HepG2 (cell line): ENCODE results near the gene RNF11. TPM values are rescaled to one million over a fixed set of nuclear protein-coding genes. Genes with fewer than 3 reads are reported as not detected.
A peak's percentile ranks its signal among the peaks of the same experiment; 100 is the strongest.

Experiments
- ATAC-seq: fragments of 200-7000 bp; cut with Tn5 transposase; 3 replicates; pipeline ENCODE4 v1.9.1; 2020; ENCODE audit warnings: mild to moderate bottlenecking, moderate library complexity
- BruUV-seq: library from RNA; stranded (reverse); fragments of 400-500 nt; replicated peaks from 2 replicates; lab custom pipeline; 2021; lab: Mats Ljungman, UMichigan
- CTCF ChIA-PET: fragments of 300-600 bp; formaldehyde crosslinking; extraction: SDS; loops from one replicate; lab custom pipeline; 2021; ENCODE audit warnings: low total read pairs, inconsistent platforms, low intra/inter-chr PET ratio; lab: Yijun Ruan, JAX
- POLR2A ChIA-PET: fragments of 350-600 bp; sonication (Branson Sonifier 250); formaldehyde crosslinking; loops from one replicate; lab custom pipeline; 2020; ENCODE audit warnings: antibody characterized with exemption, inconsistent platforms; lab: Yijun Ruan, JAX
- DNase-seq: peaks from one replicate; pipeline ENCODE4 v3.0.0-alpha.2; 2015; ENCODE audit warnings: low spot score
- FAIRE-seq: peaks from 3 replicates; lab custom pipeline; 2011; peaks lifted over from hg19 to GRCh38; lab: Jason Lieb, UNC
- H2AFZ ChIP-seq: one replicate; pipeline ENCODE4 v1.6.1; 2011; ENCODE audit warnings: low read length, inconsistent platforms
- H3K27ac ChIP-seq: fragments of 300-600 bp; 3 replicates; pipeline ENCODE4 v1.8.0; 2011; ENCODE audit warnings: mixed run types, mild to moderate bottlenecking, mixed read lengths, low read length, inconsistent platforms; ENCODE audit not compliant: insufficient read depth; ENCODE audit errors: extremely low read length
- H3K27me3 ChIP-seq, 2 experiments: fragments of 200-600 bp in 1 of 2; 2 replicates in 1 of 2; 3 replicates in 1 of 2; pipeline versions ENCODE4 v1.6.0 to v1.8.0; 2011; ENCODE audit warnings: low read length in 2 of 2, mild to moderate bottlenecking in 2 of 2, moderate library complexity in 2 of 2, inconsistent platforms in 1 of 2; ENCODE audit not compliant: insufficient read depth in 2 of 2, control insufficient read depth in 1 of 2
- H3K36me3 ChIP-seq, 2 experiments: fragments of 200-600 bp in 1 of 2; replicated peaks in 1 of 2; 2 replicates in 1 of 2; 3 replicates in 1 of 2; pipeline versions ENCODE4 v1.5.1 to v1.8.0; 2011; ENCODE audit warnings: low read length in 2 of 2, inconsistent platforms in 1 of 2; ENCODE audit not compliant: insufficient read depth in 2 of 2, control insufficient read depth in 1 of 2
- H3K4me1 ChIP-seq: 2 replicates; pipeline ENCODE4 v1.5.1; 2012; ENCODE audit warnings: low read length, inconsistent platforms; ENCODE audit not compliant: insufficient read depth
- H3K4me2 ChIP-seq: 2 replicates; pipeline ENCODE4 v1.6.0; 2011; ENCODE audit warnings: low read depth, low read length, inconsistent platforms
- H3K4me3 ChIP-seq, 3 experiments: fragments of 200-600 bp in 1 of 3; sonication (generic), shearing (Covaris generic) in 1 of 3; replicated peaks in 1 of 3; 2 replicates each; pipeline ENCODE4 v1.5.1; 2011 to 2016; ENCODE audit warnings: low read length in 3 of 3, inconsistent platforms in 2 of 3, low read depth in 2 of 3, mild to moderate bottlenecking in 2 of 3, control low read depth in 1 of 3, mixed read lengths in 1 of 3; ENCODE audit not compliant: insufficient read depth in 1 of 3
- H3K79me2 ChIP-seq: one replicate; pipeline ENCODE4 v1.6.1; 2011; ENCODE audit warnings: low read length, inconsistent platforms; ENCODE audit not compliant: insufficient read depth
- H3K9ac ChIP-seq: 2 replicates; pipeline ENCODE4 v1.6.0; 2011; ENCODE audit warnings: mild to moderate bottlenecking, low read depth, low read length, inconsistent platforms; ENCODE audit not compliant: insufficient read depth
- H3K9me3 ChIP-seq: 2 replicates; pipeline ENCODE4 v1.5.1; 2012; ENCODE audit warnings: mild to moderate bottlenecking, low read length
- H4K20me1 ChIP-seq: 2 replicates; pipeline ENCODE4 v1.6.0; 2011; ENCODE audit warnings: inconsistent platforms, mild to moderate bottlenecking, low read length, moderate library complexity; ENCODE audit not compliant: insufficient read depth
- ATF5 ChIP-seq: sonication (generic); formaldehyde crosslinking; IDR thresholded peaks from 2 replicates; pipeline ENCODE4 v1.4.0; 2020; ENCODE audit warnings: mild to moderate bottlenecking, low read depth, missing genetic modification reagents
- HNRNPUL1 ChIP-seq: fragments of 200-400 bp; formaldehyde crosslinking; IDR thresholded peaks from 2 replicates; pipeline ENCODE4 v1.6.1; 2017; ENCODE audit warnings: low read depth, mild to moderate bottlenecking, low read length, moderate library complexity
- ISX ChIP-seq: sonication (generic); formaldehyde crosslinking; conservative IDR thresholded peaks from 2 replicates; pipeline ENCODE4 v1.5.0; 2020; ENCODE audit warnings: missing genetic modification reagents
- NFE2L2 ChIP-seq: fragments of 150-350 bp; IDR thresholded peaks from 2 replicates; pipeline ENCODE4 v1.6.1; 2014; ENCODE audit warnings: low read length
- PHF5A ChIP-seq: IDR thresholded peaks from one replicate; pipeline ENCODE4 v1.6.1; 2018; ENCODE audit warnings: low read depth, missing genetic modification reagents; ENCODE audit not compliant: unreplicated experiment
- PPARG ChIP-seq: conservative IDR thresholded peaks from 2 replicates; pipeline ENCODE4 v1.6.1; 2016; ENCODE audit warnings: missing biosample characterization, missing genetic modification reagents
- RCOR2 ChIP-seq: IDR thresholded peaks from 2 replicates; pipeline ENCODE4 v1.6.1; 2016; ENCODE audit warnings: missing biosample characterization, missing genetic modification reagents
- TEAD3 ChIP-seq: optimal IDR thresholded peaks from 2 replicates; pipeline ENCODE3; 2016; ENCODE audit warnings: borderline replicate concordance
- ZBTB44 ChIP-seq: sonication (generic); formaldehyde crosslinking; IDR thresholded peaks from 2 replicates; pipeline ENCODE4 v1.4.0; 2020; ENCODE audit warnings: missing genetic modification reagents
- ZNF24 ChIP-seq: fragments of 450-650 bp; IDR thresholded peaks from 2 replicates; pipeline ENCODE4 v1.6.1; 2017; ENCODE audit warnings: antibody characterized with exemption, mild to moderate bottlenecking
- ZNF609 ChIP-seq: sonication (generic); formaldehyde crosslinking; IDR thresholded peaks from 2 replicates; pipeline ENCODE4 v1.4.0; 2020; ENCODE audit warnings: mild to moderate bottlenecking, missing genetic modification reagents, borderline replicate concordance
- WGBS: methylation state at CpG from one replicate; pipeline ENCODE4 v1.1.6; 2017; ENCODE audit warnings: low lambda C conversion rate; 5-methylcytosine and 5-hydroxymethylcytosine counted together
- in situ Hi-C: cut with HindIII; loops from 2 replicates; pipeline ENCODE4 v1.10.0; 2017; ENCODE audit warnings: low pct_unique_long_range_greater_than_20kb; ENCODE audit not compliant: extremely low pct_ligation_motif_present
- intact Hi-C: fragments of 100-400 bp; cut with micrococcal nuclease; formaldehyde crosslinking; loops from one replicate; pipeline ENCODE4 v1.10.0; 2022; ENCODE audit not compliant: unreplicated experiment
- polyA plus RNA-seq, 8 experiments: library from polyadenylated mRNA; depleted of rRNA in 3 of 8; stranded (reverse) in 7 of 8; unstranded in 1 of 8; fragments of >200 nt; fragmentation: Illumina TruSeq in 4 of 8; extraction: Trizol in 4 of 8; gene quantifications; 2 replicates each; pipeline versions ENCODE4 v1.2.1 to v1.2.3, GENCODE V29; 2011 to 2016; ENCODE audit warnings: low read depth in 4 of 8, missing spikeins in 1 of 8, mixed read lengths in 1 of 8; ENCODE audit not compliant: insufficient read depth in 1 of 8
- total RNA-seq, 5 experiments: library from RNA; depleted of rRNA; stranded (reverse); fragments of >200 nt; fragmentation: Illumina TruSeq; extraction: Trizol; gene quantifications; 2 replicates each; pipeline ENCODE4 v1.2.3, GENCODE V29; 2016; ENCODE audit warnings: low read depth in 1 of 5
- TF ChIP-seq, protein P1 (sequence below): sonication (generic); formaldehyde crosslinking; IDR thresholded peaks from 2 replicates; pipeline ENCODE4 v1.5.0; 2020; ENCODE audit warnings: mild to moderate bottlenecking, missing genetic modification reagents
- TF ChIP-seq, protein P2 (sequence below): sonication (generic); formaldehyde crosslinking; IDR thresholded peaks from 2 replicates; pipeline ENCODE4 v1.5.0; 2020; ENCODE audit warnings: mild to moderate bottlenecking, low read depth, missing genetic modification reagents, borderline replicate concordance

The RNF11 gene
- total and polyA plus RNA-seq, 2 of the 13 experiments (the other 11 are each of a cell fraction or from before 2014, with no cell fraction given) = 41.2 to 48.8 TPM

GRCh38 chr1:51216631-51217030 lies 19.4 kb upstream of the RNF11 start (continued):
- TF ChIP-seq ZBTB44 (CRISPR knock-in tag) (no peak), ZNF609 (CRISPR knock-in tag) (no peak), PPARG (CRISPR knock-in tag) (no peak)

GRCh38 chr1:51217101-51217500 lies 19.0 kb upstream of the RNF11 start:
- Histone ChIP-seq H4K20me1 (no peaks in the 10 kb centered on the region), H3K36me3 (no peaks in the 10 kb centered on the region), H3K4me1 (peaks cover 31% of the 10 kb centered on the region), H3K27me3 (no peaks in the 10 kb centered on the region; a peak in 1 of 5 replicates), H3K9ac (no peak overlapping the region), H3K79me2 (no peaks in the 10 kb centered on the region), H3K4me3 (no peak overlapping the region), H3K4me2 (no peak overlapping the region), H2AFZ (no peak overlapping the region), H3K9me3 (no peaks in the 10 kb centered on the region), H3K27ac (no peak overlapping the region)
- ChIA-PET CTCF (no interaction called here), POLR2A (interaction anchor here (2.0 kb wide), 1 partner anchor 19 kb away, joined by 7 read pairs; the partner anchor contains the start of gene RNF11)
- ATAC-seq = peak; percentile 63; the same call in 2 of the 3 replicates
- no peak for FAIRE-seq
- no TSS peak for BruUV-seq
- intact Hi-C loops (no loop called here), in situ Hi-C loops (no loop called here)
- WGBS = 21% methylated on average over 2 of the region's 2 CpGs
- DNase-seq = peak; percentile 35
- TF ChIP-seq PHF5A = no peak
- no peak for TF ChIP-seq HNRNPUL1
- no peak for TF ChIP-seq ZNF24
- TF ChIP-seq TEAD3 (CRISPR knock-in tag) = peak; percentile 74
- TF ChIP-seq, protein P1, sequence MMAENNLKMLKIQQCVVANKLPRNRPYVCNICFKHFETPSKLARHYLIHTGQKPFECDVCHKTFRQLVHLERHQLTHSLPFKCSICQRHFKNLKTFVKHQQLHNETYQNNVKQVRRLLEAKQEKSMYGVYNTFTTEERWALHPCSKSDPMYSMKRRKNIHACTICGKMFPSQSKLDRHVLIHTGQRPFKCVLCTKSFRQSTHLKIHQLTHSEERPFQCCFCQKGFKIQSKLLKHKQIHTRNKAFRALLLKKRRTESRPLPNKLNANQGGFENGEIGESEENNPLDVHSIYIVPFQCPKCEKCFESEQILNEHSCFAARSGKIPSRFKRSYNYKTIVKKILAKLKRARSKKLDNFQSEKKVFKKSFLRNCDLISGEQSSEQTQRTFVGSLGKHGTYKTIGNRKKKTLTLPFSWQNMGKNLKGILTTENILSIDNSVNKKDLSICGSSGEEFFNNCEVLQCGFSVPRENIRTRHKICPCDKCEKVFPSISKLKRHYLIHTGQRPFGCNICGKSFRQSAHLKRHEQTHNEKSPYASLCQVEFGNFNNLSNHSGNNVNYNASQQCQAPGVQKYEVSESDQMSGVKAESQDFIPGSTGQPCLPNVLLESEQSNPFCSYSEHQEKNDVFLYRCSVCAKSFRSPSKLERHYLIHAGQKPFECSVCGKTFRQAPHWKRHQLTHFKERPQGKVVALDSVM = peak; percentile 99
- no peak for TF ChIP-seq NFE2L2
- TF ChIP-seq ISX (CRISPR knock-in tag) = no peak
- 0 out of 2 replicates have a peak, but pooled peaks have one; percentile 27 for TF ChIP-seq RCOR2
- TF ChIP-seq ATF5 (CRISPR knock-in tag) = no peak
- TF ChIP-seq, protein P2, sequence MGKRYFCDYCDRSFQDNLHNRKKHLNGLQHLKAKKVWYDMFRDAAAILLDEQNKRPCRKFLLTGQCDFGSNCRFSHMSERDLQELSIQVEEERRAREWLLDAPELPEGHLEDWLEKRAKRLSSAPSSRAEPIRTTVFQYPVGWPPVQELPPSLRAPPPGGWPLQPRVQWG = no peak
